HG03108 (cell line): Measurements from ENCODE around the gene ADRA2A.

ENCODE experiments used
- ATAC-seq: cut with Tn5 transposase; IDR thresholded peaks from one replicate; pipeline ENCODE4 v1.9.1; 2021; ENCODE audit warnings: moderate library complexity; ENCODE audit not compliant: unreplicated experiment

Gene ADRA2A

GRCh38 chr10:111083222-111084095 lies 6.6 kb downstream of the ADRA2A start:
- ATAC-seq = no peak

DNA sequence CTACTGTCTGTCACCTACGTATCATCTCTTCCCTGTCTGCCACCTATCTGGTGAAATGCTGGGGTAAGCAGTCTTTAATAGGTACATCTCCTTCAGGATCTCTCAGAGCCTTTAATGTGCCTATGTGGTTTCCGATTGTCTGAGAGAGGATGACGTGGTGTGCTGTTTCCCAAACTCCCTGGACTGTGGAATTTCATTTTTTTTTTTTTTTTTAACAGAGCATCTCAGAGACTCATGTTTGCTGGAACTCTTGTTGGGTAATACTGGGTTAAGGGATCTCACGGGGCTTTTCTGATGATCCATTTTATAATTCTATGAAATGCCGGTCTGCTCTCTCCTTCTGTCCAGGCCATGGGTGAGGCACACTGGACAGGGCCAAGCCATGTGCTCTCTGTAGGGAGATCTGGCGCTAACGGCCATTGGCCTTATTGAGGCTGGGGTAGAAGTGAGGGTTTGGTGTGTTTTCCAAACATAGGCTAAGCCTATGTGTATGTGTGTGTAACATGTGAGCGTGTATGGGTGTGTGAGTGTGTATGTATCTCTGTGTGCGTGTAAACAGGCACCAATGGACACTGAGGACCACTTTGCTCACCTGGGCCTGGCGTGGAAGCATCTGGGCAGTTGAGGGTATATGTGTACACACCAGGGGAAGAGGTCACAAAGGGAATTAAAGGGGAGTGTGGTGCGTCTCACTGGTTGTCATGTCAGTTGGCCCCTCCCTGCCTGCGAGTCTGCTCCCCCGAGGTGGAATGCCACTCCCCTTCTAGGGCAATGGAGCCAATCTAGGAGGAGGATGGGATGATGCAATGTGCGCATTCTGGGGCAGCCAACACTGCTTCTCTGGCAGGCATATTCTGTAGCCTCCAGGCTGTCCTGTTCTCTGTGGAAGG lies 7.8 kb downstream of the ADRA2A start:
- no peak for ATAC-seq

DNA sequence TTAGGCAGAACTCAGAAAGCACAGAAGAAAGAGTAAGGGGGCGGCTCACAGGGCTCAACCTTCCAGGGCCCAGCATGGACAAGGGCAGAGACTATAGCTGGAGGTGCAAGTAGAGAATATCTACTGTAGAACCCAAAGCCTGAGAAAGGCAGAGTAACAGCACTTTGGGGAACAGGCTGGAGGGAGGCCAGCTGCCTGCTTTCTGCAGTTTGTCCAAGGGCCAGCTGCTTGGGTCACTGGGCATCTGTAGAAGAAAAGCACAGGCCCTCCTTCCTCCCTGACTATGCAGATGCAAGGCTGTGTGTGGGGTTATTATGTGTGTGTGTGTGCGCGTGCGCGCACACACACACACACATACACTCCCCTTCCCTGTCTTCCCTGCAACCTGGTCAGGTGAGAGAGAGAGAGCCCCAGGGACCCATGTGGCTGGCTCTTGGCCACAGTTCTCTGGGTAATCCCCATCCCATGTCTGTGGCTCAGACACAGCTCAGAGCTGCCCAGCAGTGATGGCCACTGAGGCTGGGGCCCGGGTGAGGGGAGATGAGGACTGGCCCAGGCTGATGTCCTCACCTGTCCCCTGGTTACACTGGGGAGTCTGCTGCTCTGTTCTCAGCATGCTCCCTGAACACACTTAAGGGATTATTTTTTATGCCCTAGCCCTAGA lies 9.0 kb downstream of the ADRA2A start:
- ATAC-seq = no peak

DNA sequence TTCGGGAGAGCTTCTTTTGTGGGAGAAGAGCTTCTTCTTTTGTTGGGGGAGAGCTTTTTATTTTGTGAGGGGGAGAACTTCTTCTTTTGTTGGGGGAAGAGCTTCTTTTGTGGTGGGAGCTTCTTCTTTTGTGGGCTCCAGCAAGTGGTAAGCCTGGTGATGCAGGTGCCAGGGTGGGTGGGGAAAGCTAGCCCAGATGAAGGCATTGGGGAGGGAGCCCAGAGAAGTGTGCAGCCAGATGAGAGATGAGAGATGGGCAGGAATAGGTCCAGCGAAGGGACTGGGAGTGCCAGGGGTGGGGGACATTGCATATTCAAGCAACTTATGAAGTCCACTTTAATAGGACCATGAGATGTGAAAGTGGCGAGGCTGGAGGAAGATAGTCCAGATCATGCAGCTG lies 9.7 kb downstream of the ADRA2A start:
- no peak for ATAC-seq

GRCh38 chr10:111087331-111087756 lies 10.5 kb downstream of the ADRA2A start:
- ATAC-seq = no peak

GRCh38 chr10:111087968-111088505 lies 11.2 kb downstream of the ADRA2A start:
- ATAC-seq = no peak

GRCh38 chr10:111089293-111089692 lies 12.5 kb downstream of the ADRA2A start:
- no peak for ATAC-seq

- no peak for ATAC-seq
These were observed 15.0 kb downstream of the ADRA2A start for GRCh38 chr10:111091833-111092232.

- no peak for ATAC-seq
These were observed 17.0 kb downstream of the ADRA2A start for GRCh38 chr10:111093741-111094380.

- no peak for ATAC-seq
These were observed 22.0 kb downstream of the ADRA2A start for GRCh38 chr10:111098679-111099437.

DNA sequence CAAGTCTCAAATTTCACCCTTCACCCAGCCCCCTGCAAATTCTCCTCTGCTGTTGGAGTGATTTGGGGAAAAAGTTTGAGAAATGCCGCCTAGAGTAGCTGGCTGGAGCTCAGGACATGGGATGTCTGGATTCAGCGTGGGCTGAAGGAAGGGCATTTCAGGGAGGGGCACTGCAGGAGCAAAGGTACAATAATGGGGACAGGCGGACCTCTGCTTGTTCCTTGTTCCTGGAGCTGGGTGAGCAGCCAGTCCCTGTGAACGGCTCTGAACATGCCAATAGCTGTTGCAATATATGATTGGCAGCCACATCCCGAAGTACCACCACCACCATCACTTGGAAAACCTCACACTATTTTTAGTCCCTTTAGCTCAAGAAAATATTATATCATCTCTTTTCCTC lies 23.4 kb downstream of the ADRA2A start:
- no peak for ATAC-seq

GRCh38 chr10:111101796-111102195 lies 25.0 kb downstream of the ADRA2A start:
- no peak for ATAC-seq

- no peak for ATAC-seq
These were observed 25.6 kb downstream of the ADRA2A start for GRCh38 chr10:111102359-111102837.

- no peak for ATAC-seq
These were observed 26.5 kb downstream of the ADRA2A start for GRCh38 chr10:111103196-111103840.

GRCh38 chr10:111104811-111105210 lies 28.0 kb downstream of the ADRA2A start:
- ATAC-seq = no peak

DNA sequence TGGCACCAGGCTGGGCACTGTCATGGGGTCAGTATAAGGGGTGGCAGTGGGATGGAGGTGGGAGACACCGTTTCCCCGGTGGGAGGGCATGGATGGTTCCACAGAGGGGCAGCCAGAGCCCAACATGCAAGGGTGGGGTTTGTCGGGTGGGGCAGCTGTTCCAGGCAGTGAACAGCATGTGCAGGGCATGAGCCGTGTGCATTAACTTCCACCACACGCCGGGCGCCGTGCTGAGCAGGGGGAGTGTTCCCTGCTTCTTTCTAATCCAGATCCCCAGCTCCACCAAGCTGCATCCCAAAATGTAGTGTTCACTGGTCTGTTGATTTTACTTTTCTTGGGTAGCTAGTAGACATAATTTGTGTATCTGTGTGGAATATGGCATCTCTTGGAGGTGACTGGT lies 29.3 kb downstream of the ADRA2A start:
- ATAC-seq = no peak

DNA sequence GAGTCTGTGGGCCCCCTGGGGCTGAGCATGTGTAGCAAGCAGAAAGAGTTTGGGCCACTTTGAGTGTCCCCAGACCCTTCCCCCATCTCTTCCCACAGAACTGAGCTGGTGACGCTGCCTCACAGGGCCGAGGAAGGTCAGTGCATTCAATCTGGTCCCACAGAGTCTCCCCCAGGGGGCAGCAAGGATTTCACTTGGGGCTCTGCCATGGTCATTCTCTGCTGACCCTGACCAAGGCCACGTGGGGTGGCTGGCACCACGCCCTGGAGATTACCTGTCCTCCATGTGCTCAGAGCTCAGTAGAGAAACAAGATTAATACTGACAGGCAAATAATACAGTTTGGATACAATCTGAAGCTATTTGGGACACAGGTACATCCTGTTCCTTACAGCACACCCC lies 30.2 kb downstream of the ADRA2A start:
- no peak for ATAC-seq

DNA sequence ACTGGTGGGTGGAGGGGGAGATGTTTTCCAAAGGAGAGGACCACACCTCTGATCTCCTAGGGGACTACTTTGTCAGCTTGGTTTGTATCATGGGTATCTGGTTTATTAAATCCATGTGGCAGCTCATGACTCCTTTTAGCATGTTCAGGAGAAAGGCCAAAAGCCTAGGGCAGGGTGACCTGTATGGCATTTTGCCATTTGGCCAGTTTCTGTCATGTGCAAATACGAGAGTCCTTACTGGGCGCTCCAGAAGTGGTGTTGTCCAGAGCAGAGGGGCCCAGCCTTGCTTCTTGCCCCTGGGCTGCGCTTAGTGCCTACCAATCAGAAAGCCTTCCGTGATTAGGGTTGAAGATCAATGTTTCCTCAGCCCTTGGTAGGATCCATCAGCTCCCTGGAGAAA lies 31.0 kb downstream of the ADRA2A start:
- no peak for ATAC-seq

- no peak for ATAC-seq
These were observed 31.6 kb downstream of the ADRA2A start for GRCh38 chr10:111108441-111108840.
